ENCODE data around the gene ZCCHC7. TPM values are rescaled to one million over a fixed set of nuclear protein-coding genes. Genes with fewer than 3 reads are reported as not detected.

The ZCCHC7 gene
- total and polyA plus RNA-seq, 2 of the 8 experiments (the other 6 are each of a cell fraction or from before 2014, with no cell fraction given), result 12.2 to 27.5 TPM

DNA sequence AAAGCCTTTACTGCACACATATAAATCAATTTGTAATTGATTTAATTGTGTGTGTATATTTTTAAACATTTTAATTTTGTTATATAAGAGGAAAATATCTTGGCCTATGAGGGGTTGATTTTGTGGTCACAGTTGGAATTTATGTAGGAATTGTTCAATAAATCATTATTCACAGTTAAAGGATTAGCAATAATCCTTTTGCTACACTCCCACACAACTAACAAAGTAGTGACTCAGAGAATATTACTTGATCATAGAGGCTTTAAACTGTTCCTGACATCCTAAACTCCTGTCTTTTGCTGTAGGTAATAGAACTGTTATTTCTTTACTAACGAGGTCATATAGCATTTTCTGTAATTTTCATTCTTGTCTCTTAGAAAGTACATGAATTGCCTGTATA is 95.5 kb downstream of the ZCCHC7 start (continued):
- TF ChIP-seq RNF2 (IDR thresholded peaks at IDR 0.05; ENCODE audit: borderline replicate concordance, low read depth, low read length, missing control alignments, poor library complexity, severe bottlenecking), result no peak
- TF ChIP-seq, protein P1, sequence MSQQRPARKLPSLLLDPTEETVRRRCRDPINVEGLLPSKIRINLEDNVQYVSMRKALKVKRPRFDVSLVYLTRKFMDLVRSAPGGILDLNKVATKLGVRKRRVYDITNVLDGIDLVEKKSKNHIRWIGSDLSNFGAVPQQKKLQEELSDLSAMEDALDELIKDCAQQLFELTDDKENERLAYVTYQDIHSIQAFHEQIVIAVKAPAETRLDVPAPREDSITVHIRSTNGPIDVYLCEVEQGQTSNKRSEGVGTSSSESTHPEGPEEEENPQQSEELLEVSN (IDR thresholded peaks at IDR 0.05), result no peak
